Heart left ventricle (tissue), 16 donors: ENCODE measurements around the gene FREY1. TPM values are rescaled to one million over a fixed set of nuclear protein-coding genes. Genes with fewer than 3 reads are reported as not detected.

Experiments used
- ATAC-seq, 4 donors: fragments of 200-7000 bp; cut with Tn5 transposase; one replicate each; pipeline ENCODE4 v1.9.1; 2020 to 2022; ENCODE audit warnings: moderate library complexity in 4 of 4, mild to moderate bottlenecking in 3 of 4, moderate number of reproducible peaks in 1 of 4
- DNase-seq, 5 donors: peaks; one replicate each; pipeline ENCODE4 v3.0.0-alpha.2; 2020
- H3K27ac ChIP-seq, 12 donors: fragments of 200-600 bp; sonication (generic) in 4 of 12; one replicate each; pipeline versions ENCODE4 v1.5.0 to v1.8.0; 2016 to 2022; ENCODE audit warnings: mild to moderate bottlenecking in 2 of 12
- H3K27me3 ChIP-seq, 9 donors: fragments of 200-600 bp; sonication (generic) in 2 of 9; one replicate each; pipeline versions ENCODE4 v1.5.1 to v1.8.0; 2016 to 2022; ENCODE audit warnings: mild to moderate bottlenecking in 3 of 9
- H3K36me3 ChIP-seq, 9 donors: fragments of 200-600 bp; sonication (generic) in 2 of 9; one replicate each; pipeline versions ENCODE4 v1.5.0 to v1.8.0; 2018 to 2022; ENCODE audit warnings: mild to moderate bottlenecking in 2 of 9
- H3K4me1 ChIP-seq, 12 donors: fragments of 200-600 bp; sonication (generic) in 4 of 12; one replicate each; pipeline versions ENCODE4 v1.5.0 to v1.8.0; 2016 to 2022; ENCODE audit warnings: mild to moderate bottlenecking in 3 of 12
- H3K4me3 ChIP-seq, 12 donors: fragments of 200-600 bp; sonication (generic) in 4 of 12; one replicate each; pipeline versions ENCODE4 v1.5.0 to v1.8.0; 2017 to 2022; ENCODE audit warnings: mild to moderate bottlenecking in 9 of 12, moderate library complexity in 4 of 12
- H3K9me3 ChIP-seq, 12 donors: fragments of 200-600 bp; sonication (generic) in 4 of 12; one replicate each; pipeline versions ENCODE4 v1.5.0 to v1.8.0; 2016 to 2022; ENCODE audit warnings: mild to moderate bottlenecking in 1 of 12
- POLR2A ChIP-seq, 2 donors: fragments of 450-650 bp; IDR thresholded peaks; one replicate each; pipeline ENCODE4 v1.6.1; 2017; ENCODE audit warnings: antibody characterized with exemption in 2 of 2, mild to moderate bottlenecking in 2 of 2, moderate library complexity in 2 of 2
- WGBS, 4 donors: extraction: QIAGEN DNeasy Blood & Tissue Kit in 2 of 4; methylation state at CpG; one replicate each; pipeline versions ENCODE4 v1.1.5 to v1.1.7; 2013 to 2018; 5-methylcytosine and 5-hydroxymethylcytosine counted together
- intact Hi-C, 10 donors: fragments of 100-400 bp; cut with DNase I; formaldehyde crosslinking; loops; one replicate each; pipeline versions ENCODE4 v1.11.1 to v1.14.2; 2022
- polyA plus RNA-seq, 2 donors: library from polyadenylated mRNA; stranded (reverse); fragments of 200-250 nt; gene quantifications; one replicate each; pipeline ENCODE4 v1.2.3, GENCODE V29; 2013
- total RNA-seq, 9 donors: library from RNA; depleted of rRNA in 2 of 9; stranded (reverse); fragments of >200 nt in 2 of 9; fragmentation: NEBNext Ultra II Directional in 3 of 9; extraction: Animal tissue kit (Norgen Biotek cat#: 25700) in 3 of 9; gene quantifications; one replicate each; pipeline versions ENCODE4 v1.1.0 to v1.2.4, GENCODE V29; 2016 to 2023
- TF ChIP-seq, protein P1 (sequence below), 12 donors: fragments of 200-600 bp; sonication (generic) in 4 of 12; IDR thresholded peaks; one replicate each; pipeline versions ENCODE4 v1.5.0 to v1.8.0; 2018 to 2022; ENCODE audit warnings: antibody characterized with exemption in 12 of 12, mild to moderate bottlenecking in 5 of 12
- donor health status: ischemic (EF 13 %, LVEDD 7.1; RV severe dilation, severe dysfunction).
- donor health status: healthy with polysubstance abuse.
- donor health status: DM: no; HTN: yes; CAD: no.
- donor health status: DM: no; HTN: no; CAD: no.
- donor health status: ischemic (EF 25% LVEDD 6.9; RV normal size, moderate dysfunction).
- donor health status: ischemic (EF 25% LVEDD 5.7; RV mildly dilated, moderate dysfunction).
- donor health status: healthy.
- donor health status: DM: yes; HTN: yes; CAD: no.
- donor health status: ischemic (EF 35%, LVEDD 5.7; RV mildly dilated, moderate dysfunction).
- donor health status: nonischemic (EF 11% LVEDD 7.7; RV severe dilation, severe dysfunction).
- donor health status: DM: yes; HTN: yes; CAD: no.
- donor health status: PGD.
- donor health status: ischemic (EF 29% LVEDD 5.4; RV normal size, mild dysfunction).
- donor health status: nonischemic (EF 23%, LVEDD 6.1; RV moderate dilation, normal function).

Gene FREY1
- total and polyA plus RNA-seq, 11 donors = 0.37 to 1.00 (median 0.45) TPM; not detected in 5

DNA sequence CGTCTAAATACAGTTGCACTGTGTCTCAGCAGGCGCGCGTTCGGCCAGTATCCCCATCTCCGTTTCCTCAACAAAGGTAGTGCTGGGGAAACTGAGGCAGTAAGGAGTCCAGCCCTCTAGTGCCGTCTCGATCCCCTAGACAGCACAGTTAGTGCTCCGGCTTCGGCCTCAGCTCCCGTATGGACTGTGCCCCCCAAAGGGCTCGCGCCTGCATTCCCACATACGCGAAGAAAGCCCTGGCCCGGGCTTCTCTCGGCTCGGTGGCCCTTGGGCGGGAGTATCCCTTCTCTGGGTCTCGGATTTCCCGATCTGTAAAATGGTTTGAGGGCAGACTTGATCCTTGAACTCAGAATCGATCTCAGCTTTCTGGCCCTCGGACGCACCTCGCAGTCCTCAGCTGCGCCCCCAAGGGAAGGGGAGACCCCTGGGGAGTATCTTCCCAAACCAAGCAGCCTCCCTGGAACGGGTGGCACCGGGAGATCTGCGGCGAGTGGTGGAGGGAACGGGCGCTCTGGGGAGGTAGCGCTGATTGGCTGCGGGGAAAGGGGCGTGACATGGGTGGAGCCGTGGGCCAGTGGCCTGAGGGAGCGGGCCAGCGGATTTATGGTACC is 11.4 kb upstream of the FREY1 start:
- Histone ChIP-seq H3K4me1 (peaks cover 3 to 63% (median 37%) of the 10 kb centered on the region in 12 donors), H3K36me3 (peaks cover 0 to 27% (median 26%) of the 10 kb centered on the region in 9 donors), H3K9me3 (no peaks in the 10 kb centered on the region), H3K27me3 (peaks cover 14 to 24% (median 17%) of the 10 kb centered on the region in 9 donors), H3K4me3 (peak overlapping the region; percentile 75 to 100 (median 94)), H3K27ac (peak overlapping the region; percentile 77 to 97 (median 90))
- WGBS, 4 donors = 0 to 1% (median 0%) methylated on average over 28 to 38 of the region's 38 CpGs
- ATAC-seq (peak; percentile 72 to 86 (median 82)), DNase-seq (peak; percentile 86 to 91 (median 87))
- intact Hi-C loops = loop anchor here in 7 of 10 donors (1.0 to 10.0 kb wide), 4 partner anchors 54 to 72 kb away; partner anchors contain the start of gene CRY2 (in 5 of the 7)
- TF ChIP-seq, protein P1, sequence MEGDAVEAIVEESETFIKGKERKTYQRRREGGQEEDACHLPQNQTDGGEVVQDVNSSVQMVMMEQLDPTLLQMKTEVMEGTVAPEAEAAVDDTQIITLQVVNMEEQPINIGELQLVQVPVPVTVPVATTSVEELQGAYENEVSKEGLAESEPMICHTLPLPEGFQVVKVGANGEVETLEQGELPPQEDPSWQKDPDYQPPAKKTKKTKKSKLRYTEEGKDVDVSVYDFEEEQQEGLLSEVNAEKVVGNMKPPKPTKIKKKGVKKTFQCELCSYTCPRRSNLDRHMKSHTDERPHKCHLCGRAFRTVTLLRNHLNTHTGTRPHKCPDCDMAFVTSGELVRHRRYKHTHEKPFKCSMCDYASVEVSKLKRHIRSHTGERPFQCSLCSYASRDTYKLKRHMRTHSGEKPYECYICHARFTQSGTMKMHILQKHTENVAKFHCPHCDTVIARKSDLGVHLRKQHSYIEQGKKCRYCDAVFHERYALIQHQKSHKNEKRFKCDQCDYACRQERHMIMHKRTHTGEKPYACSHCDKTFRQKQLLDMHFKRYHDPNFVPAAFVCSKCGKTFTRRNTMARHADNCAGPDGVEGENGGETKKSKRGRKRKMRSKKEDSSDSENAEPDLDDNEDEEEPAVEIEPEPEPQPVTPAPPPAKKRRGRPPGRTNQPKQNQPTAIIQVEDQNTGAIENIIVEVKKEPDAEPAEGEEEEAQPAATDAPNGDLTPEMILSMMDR (IDR thresholded peaks at IDR 0.05) = no peak
- TF ChIP-seq POLR2A (IDR thresholded peaks at IDR 0.05) = peak in 1 of 2 donors; percentile 9

DNA sequence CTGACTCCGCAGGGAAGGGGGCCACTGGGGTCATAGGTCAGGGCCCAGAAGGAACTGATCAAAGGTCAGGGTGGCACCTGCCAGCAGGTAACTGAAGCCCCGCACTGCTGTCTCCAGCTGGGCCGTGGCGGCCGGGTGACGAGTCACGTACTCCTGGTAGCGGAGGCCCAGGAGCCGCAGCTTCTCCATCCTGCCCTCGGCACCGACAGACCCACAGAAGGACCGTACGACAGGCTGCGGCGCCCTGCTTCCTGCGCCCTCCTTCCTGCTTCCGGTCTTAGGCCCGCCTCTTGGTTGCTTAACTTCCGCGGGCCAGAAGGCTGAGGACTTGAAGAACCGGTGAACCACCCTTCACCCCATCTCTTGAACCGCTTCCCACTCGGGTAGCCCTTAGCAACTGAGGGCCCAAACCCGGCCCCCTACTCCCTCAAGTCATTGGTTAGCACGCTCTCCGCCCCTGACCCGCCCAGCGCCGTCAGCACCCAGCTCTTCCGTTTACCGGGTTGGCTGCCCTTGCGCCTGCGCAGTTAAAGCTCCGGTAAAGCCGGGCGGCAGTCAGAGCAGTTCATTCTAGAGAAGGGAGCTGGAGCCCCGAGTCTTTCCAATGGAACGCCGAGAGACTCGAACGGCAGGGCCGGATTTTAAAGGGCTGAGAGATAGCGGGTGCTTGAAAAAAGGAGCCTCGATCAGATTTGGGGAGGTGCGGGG is 10.7 kb upstream of the FREY1 start, which contains the start of gene PEX16:
Gene PEX16, minus strand, starts transcription at position 255 of the 708 bp plus-strand sequence. Its CDS starts 66 bp downstream, at position 189.
- intact Hi-C loops = loop anchor here in 8 of 10 donors (1.0 to 10.0 kb wide), 4 partner anchors 53 to 71 kb away; partner anchors contain the start of gene CRY2 (in 6 of the 8)
- Histone ChIP-seq H3K4me3 (peak within 1 kb of the TSS; percentile 75 to 100 (median 94)), H3K9me3 (no peaks in the 10 kb centered on the region), H3K27me3 (peaks cover 7 to 17% (median 10%) of the 10 kb centered on the region in 9 donors), H3K36me3 (peaks cover 0 to 33% (median 33%) of the 10 kb centered on the region in 9 donors), H3K4me1 (peaks cover 3 to 57% (median 31%) of the 10 kb centered on the region in 12 donors), H3K27ac (peak within 1 kb of the TSS; percentile 77 to 97 (median 90))
- DNase-seq = peak; percentile 97 to 99 (median 98)
- peak; percentile 91 to 95 (median 94) for ATAC-seq
- TF ChIP-seq POLR2A (IDR thresholded peaks at IDR 0.05) = peak in 1 of 2 donors; percentile 87
- TF ChIP-seq, protein P1 (IDR thresholded peaks at IDR 0.05) = no peak
- 0 to 1% (median 0%) methylated on average over 21 to 45 of the region's 45 CpGs for WGBS, 4 donors

DNA sequence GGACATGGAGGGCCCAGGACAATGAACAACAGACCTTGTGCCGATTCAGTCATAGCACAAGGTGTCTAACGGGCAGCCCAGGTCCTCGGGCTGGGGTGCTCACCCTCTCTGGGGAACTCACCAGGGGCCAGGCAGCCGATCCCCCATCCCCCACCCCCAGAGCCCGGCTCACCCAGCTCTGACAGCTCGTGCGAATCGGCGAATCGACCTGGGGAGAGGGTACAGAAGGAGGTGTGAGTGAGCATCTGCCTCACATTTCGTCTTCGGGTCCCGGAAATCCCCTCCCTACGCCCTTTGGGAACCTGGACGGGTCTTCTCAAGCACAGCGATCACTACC is 10.2 kb upstream of the FREY1 start:
- peaks cover 0 to 39% (median 37%) of the 10 kb centered on the region in 9 donors for H3K36me3 ChIP-seq
- H3K4me1 ChIP-seq = peaks cover 3 to 52% (median 28%) of the 10 kb centered on the region in 12 donors
- no peaks in the 10 kb centered on the region for H3K9me3 ChIP-seq
- peak in 1 of 5 donors; percentile 51 for DNase-seq
- peak overlapping the region; percentile 77 to 97 (median 90) for H3K27ac ChIP-seq
- H3K27me3 ChIP-seq = peaks cover 2 to 12% (median 6%) of the 10 kb centered on the region in 9 donors
- no peak for ATAC-seq
- TF ChIP-seq, protein P1 (IDR thresholded peaks at IDR 0.05) = no peak
- TF ChIP-seq POLR2A (IDR thresholded peaks at IDR 0.05) = no peak
- 3 to 7% (median 5%) methylated on average over 12 to 16 of the region's 16 CpGs for WGBS, 4 donors
- intact Hi-C loops = loop anchor here in 6 of 10 donors (1.0 to 10.0 kb wide), 3 partner anchors 52 to 70 kb away; partner anchors contain the start of gene CRY2 (in 4 of the 6)
- H3K4me3 ChIP-seq = peak overlapping the region; percentile 75 to 100 (median 94)
